Brain microvascular endothelial cell (primary cell): ENCODE data around the gene CCP110.
A peak's percentile ranks its signal among the peaks of the same experiment; 100 is the strongest.

Experiments used
- DNase-seq: peaks from one replicate; pipeline ENCODE4 v3.0.0-alpha.2; 2020
- H3K27ac ChIP-seq: fragments of 250-450 bp; sonication (Bioruptor Pico); 2 replicates; pipeline ENCODE4 v1.5.1; 2020; ENCODE audit warnings: mild to moderate bottlenecking, moderate library complexity
- H3K27me3 ChIP-seq: fragments of 250-450 bp; sonication (Bioruptor Pico); replicated peaks from 2 replicates; pipeline ENCODE4 v1.5.1; 2020; ENCODE audit warnings: mild to moderate bottlenecking
- H3K36me3 ChIP-seq: fragments of 250-450 bp; sonication (Bioruptor Pico); replicated peaks from 2 replicates; pipeline ENCODE4 v1.5.1; 2020; ENCODE audit warnings: mild to moderate bottlenecking
- H3K4me3 ChIP-seq: 2 replicates; pipeline ENCODE4 v1.5.1; 2011; ENCODE audit warnings: low read depth, mild to moderate bottlenecking, control low read depth, low read length, moderate library complexity
- in situ Hi-C: cut with HindIII; loops from 2 replicates; pipeline ENCODE4 v1.10.0; 2017; ENCODE audit warnings: low sequenced_read_pairs, low pct_ligation_motif_present
- TF ChIP-seq, protein P1 (sequence below): IDR thresholded peaks from 2 replicates; pipeline ENCODE4 v1.5.1; 2011; ENCODE audit warnings: low read depth, mild to moderate bottlenecking, moderate library complexity, low read length, control low read depth, inconsistent platforms; ENCODE audit errors: missing control alignments

CCP110 gene

DNA sequence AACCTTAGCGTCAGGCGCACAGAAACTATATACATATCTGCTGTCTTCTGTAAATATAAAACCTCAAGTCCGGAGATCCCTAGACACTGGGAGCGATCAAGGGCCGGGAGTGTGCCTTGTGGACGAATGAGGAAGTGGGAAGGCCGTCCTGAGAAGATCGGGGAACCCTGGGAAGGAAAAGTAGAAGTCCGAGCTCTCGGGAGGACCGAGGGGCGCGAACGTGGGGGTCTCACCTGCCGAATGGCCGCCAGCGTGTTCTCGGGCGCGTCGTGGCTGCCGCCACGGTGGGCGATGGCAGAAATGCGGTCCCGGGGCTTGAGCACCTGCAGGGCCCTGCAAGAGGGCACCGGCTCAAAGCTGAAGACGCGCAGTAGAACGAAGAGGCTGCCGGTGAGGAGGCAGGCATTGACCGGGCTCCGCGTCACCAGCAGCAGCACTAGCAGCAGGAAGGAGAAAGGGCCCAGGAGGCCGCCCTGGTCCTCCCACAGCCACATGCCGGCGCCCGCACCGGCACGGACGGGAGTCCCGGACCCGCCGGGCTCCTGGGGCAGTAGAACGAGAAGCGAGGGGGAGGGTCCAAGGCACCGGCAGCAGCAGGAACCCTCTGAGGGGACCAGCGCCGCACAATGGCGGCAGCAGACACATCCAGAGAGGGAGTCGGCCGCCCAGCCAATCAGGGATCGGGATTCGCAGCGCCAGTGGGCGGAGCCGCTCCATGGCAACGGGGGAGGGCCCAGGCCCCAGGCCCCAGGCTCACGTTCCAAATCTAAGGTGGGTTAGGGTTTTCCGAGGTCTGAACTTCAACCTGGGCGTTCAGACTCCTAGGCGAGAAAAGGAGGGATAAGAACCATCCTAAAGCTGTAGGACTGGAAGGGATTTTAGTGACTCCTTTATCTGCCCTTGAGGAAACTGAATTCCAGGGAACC is 2.0 kb upstream of the CCP110 start, which contains the start of gene GDE1:
GDE1 (minus strand) TSS at position 628 of the 926 bp plus-strand sequence; CDS start at position 494, 134 bp downstream.
- TF ChIP-seq, protein P1, sequence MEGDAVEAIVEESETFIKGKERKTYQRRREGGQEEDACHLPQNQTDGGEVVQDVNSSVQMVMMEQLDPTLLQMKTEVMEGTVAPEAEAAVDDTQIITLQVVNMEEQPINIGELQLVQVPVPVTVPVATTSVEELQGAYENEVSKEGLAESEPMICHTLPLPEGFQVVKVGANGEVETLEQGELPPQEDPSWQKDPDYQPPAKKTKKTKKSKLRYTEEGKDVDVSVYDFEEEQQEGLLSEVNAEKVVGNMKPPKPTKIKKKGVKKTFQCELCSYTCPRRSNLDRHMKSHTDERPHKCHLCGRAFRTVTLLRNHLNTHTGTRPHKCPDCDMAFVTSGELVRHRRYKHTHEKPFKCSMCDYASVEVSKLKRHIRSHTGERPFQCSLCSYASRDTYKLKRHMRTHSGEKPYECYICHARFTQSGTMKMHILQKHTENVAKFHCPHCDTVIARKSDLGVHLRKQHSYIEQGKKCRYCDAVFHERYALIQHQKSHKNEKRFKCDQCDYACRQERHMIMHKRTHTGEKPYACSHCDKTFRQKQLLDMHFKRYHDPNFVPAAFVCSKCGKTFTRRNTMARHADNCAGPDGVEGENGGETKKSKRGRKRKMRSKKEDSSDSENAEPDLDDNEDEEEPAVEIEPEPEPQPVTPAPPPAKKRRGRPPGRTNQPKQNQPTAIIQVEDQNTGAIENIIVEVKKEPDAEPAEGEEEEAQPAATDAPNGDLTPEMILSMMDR = peak; percentile 57
- DNase-seq = peak; percentile 89
- H3K27me3 ChIP-seq = no peaks in the 10 kb centered on the region
- in situ Hi-C loops = no loop called here
- H3K36me3 ChIP-seq = no peaks in the 10 kb centered on the region
- peak within 1 kb of the TSS; percentile 83 for H3K4me3 ChIP-seq
- H3K27ac ChIP-seq = peak within 1 kb of the TSS; percentile 83

GRCh38 chr16:19522397-19522732 is 1.4 kb upstream of the CCP110 start:
- Histone ChIP-seq H3K36me3 (no peaks in the 10 kb centered on the region), H3K27ac (no peak overlapping the region), H3K4me3 (no peak overlapping the region), H3K27me3 (no peaks in the 10 kb centered on the region)
- DNase-seq = no peak
- in situ Hi-C loops = no loop called here
- TF ChIP-seq, protein P1 = no peak

GRCh38 chr16:19522760-19523159 is 982 bp upstream of the CCP110 start:
- in situ Hi-C loops = no loop called here
- no peaks in the 10 kb centered on the region for H3K27me3 ChIP-seq
- DNase-seq = no peak
- no peak overlapping the region for H3K27ac ChIP-seq
- TF ChIP-seq, protein P1 = no peak
- no peak overlapping the region for H3K4me3 ChIP-seq
- no peaks in the 10 kb centered on the region for H3K36me3 ChIP-seq

DNA sequence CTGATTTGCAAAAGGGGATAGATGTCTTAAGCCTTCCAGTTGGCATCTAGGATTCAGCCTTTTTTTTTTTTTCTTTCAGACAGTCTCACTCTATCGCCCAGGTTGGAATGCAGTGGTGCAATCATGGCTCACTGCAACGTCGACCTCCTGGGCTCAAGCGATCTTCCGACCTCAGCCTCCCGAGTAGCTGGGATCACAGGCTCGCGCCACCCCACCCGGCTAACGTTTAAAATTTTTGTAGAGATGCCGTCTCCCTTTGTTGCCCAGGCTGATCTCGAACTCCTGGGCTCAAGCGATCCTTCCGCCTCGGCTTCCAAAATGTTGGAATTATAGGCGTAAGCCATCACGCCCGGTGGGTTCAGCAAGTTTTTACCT is 571 bp upstream of the CCP110 start:
- no peak overlapping the region for H3K27ac ChIP-seq
- H3K27me3 ChIP-seq = no peaks in the 10 kb centered on the region
- TF ChIP-seq, protein P1 = no peak
- H3K36me3 ChIP-seq = no peaks in the 10 kb centered on the region
- no peak overlapping the region for H3K4me3 ChIP-seq
- in situ Hi-C loops = no loop called here
- no peak for DNase-seq

GRCh38 chr16:19524356-19524615 is 544 bp downstream of the CCP110 start:
- no peak overlapping the region for H3K27ac ChIP-seq
- in situ Hi-C loops = no loop called here
- H3K4me3 ChIP-seq = peak overlapping the region; percentile 97
- peaks cover 2% of the 10 kb centered on the region for H3K36me3 ChIP-seq
- no peak for DNase-seq
- TF ChIP-seq, protein P1 = no peak
- no peaks in the 10 kb centered on the region for H3K27me3 ChIP-seq
